Left lobe of liver (tissue), 2 donors: ENCODE data around the gene TMEM205. TPM values are rescaled to one million over a fixed set of nuclear protein-coding genes. Genes with fewer than 3 reads are reported as not detected.
A peak's percentile ranks its signal among the peaks of the same experiment; 100 is the strongest.

Experiments
- ATAC-seq: fragments of 200-7000 bp; cut with Tn5 transposase; one replicate; pipeline ENCODE4 v1.9.1; 2020; ENCODE audit warnings: mild to moderate bottlenecking, moderate library complexity
- DNase-seq: peaks from one replicate; pipeline ENCODE4 v3.0.0-alpha.2; 2020; ENCODE audit warnings: low spot score
- total RNA-seq: library from RNA; stranded (reverse); gene quantifications from one replicate; pipeline ENCODE4 v1.2.1, GENCODE V29; 2021
- donor health status: DM: no; HTN: no; CAD: no; lungs with moderate emphysema.
- donor health status: DM: no; HTN: yes; CAD: no.

Gene TMEM205
- total RNA-seq, 1 donor from 2014 or later = 154 TPM

- ATAC-seq = no peak
- DNase-seq = no peak
These were observed 41.1 kb downstream of the TMEM205 start for GRCh38 chr19:11304936-11305335.

- ATAC-seq (no peak), DNase-seq (no peak)
These were observed 45.3 kb downstream of the TMEM205 start for GRCh38 chr19:11300811-11301120.

DNA sequence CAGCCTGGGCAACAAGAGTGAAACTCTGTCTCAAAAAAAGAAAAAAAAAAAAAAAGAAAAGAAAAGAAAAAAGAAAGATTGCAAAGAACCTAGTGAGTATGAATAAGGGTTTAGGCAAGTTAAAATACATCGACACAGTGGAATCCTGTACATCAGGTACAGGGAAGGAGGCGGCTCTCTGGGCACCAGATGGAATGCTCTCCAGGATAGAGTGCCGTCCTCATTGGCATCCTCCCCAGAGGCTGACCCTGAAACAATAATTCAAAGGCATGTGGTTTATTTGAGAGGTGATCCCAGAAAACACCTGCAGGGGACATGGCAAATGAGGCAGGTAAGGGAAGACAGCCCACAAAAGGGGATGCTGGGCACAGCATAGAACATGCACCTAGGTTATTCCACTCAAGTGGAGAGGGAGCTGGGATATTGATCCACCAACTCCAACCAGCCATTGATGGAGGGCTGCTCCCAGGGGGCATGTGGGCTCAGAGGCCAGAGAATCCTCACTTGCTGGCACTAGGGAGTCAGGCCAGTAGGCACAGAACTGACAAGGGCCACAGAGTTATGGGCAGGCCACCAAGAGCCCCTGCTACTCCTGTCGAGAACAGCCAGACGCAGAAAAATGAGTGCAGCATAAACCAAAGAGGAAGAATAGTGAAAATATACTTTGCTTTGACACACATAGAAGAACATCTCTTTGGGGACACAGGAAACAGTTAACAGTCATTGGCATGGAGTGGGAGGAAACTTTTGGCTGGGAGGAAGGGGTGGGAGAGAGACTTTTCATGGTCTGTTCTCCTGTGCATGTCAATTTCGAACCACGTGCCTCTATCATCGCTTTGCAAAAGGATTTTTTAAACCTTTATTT is 45.9 kb downstream of the TMEM205 start:
- ATAC-seq (no peak), DNase-seq (no peak)

DNA sequence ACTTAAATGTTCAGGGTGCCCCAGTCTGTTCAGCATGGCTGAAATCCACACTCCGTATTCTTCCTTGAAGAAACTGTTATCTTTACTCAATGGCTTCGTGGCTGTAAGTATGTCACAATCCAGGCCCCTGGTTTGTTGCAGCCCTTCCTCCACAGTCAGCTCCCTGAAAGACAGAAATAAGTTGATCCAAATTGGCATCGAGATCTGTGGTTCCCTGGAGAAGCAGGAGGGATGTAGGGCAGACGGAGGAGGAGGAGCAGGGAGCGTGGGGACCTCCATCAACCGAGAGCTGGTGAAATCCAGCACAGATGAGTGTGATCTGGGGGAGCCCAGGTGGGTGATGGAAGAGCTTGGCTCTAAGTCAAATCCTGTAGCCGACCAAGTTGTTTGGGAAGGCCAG is 49.8 kb downstream of the TMEM205 start:
- DNase-seq (no peak), ATAC-seq (no peak)

DNA sequence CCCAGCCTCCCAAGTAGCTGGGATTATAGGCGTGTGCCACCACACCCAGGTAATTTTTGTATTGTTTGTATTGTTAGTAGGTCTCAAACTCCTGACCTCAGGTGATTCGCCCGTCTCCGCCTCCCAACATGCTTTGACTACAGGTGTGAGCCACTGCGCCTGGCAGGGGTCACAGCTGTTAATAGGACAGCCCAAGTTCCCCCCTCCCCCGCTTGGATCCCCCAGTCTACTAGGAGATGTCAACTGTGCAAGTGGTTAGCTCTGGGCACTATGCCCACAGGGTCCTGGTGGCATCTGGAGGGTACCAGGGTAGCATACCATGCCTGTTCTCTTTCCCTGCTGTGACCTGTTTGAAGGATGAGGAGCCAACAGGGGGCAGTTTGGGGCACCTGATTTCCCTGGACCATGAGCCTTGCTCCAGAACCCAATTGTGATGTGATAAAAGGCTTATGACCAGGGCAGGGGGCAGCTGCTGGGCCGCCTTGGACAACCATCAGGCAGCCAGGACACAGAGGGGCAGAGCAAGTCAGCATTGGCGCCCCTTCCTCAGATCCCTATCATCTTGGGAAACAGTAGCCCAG is 50.3 kb downstream of the TMEM205 start, which contains the start of gene TSPAN16:
Gene TSPAN16, plus strand, starts transcription at position 496 of the 581 bp plus-strand sequence. CDS start 138 bp downstream, outside the sequence.
- no peak for DNase-seq
- no peak for ATAC-seq

- no peak for ATAC-seq
- DNase-seq = no peak
These were observed 50.9 kb downstream of the TMEM205 start for GRCh38 chr19:11295180-11295579.

DNA sequence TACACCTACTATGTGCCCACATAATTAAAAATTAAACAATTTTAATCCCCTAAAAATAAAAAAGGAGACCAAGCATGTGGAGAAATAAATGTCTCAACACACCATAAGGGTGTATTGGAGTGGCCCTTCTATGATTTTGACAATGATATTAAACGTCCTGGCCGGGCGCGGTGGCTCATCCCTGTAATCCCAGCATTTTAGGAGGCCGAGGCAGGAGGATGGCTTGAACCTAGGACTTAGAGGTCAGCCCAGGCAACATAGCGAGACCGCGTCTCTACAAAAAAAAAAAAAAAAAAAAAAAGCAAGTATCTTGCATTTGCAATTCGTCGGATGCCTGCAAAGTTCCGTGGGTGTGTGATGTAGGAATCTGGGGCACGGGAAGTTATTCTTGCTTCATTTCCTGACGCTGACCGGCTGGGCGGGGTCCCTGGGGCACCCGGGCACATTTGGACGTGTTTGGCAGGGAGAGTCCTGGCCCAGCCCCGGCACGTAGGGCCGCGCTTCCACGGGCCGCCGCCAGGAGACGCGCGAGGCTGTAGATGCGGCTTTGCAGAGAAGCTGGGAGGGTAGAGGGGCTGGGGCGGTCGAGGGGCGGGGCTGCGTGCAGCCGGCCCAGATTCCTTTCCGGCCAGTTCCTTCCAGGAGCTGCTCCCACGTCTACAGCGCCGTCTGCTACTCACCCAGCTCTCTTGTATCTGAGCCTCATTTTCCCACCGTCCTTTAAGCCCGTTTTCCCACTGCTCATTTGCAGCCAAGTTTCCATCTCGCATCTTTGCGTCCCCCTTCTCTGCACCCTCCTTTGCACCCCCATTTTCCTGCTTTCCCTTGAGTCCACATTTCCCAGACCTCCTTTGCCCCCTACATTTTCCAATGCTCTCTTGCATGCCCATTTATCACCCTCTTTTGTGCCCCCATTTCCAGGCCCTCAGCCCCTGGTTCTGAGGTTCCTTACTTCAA is 52.4 kb downstream of the TMEM205 start:
- ATAC-seq (peak; percentile 100), DNase-seq (peak; percentile 94)

Other genes with a start within 250 kb of the TMEM205 start
- 0.81 TPM for gene SPC24, start 190.5 kb downstream of the TMEM205 start, total RNA-seq
- gene KANK2, start 148.7 kb downstream of the TMEM205 start, total RNA-seq = 61.1 TPM
- gene ANGPTL8, start 106.6 kb downstream of the TMEM205 start, total RNA-seq = 202 TPM
- 30.0 TPM for gene DOCK6, start 83.7 kb downstream of the TMEM205 start, total RNA-seq
- gene TSPAN16, start 50.1 kb downstream of the TMEM205 start, total RNA-seq = not detected
- gene RAB3D, start 6.6 kb downstream of the TMEM205 start, total RNA-seq = 3.3 TPM
- 25.6 TPM for gene CCDC159, start 251 bp upstream of the TMEM205 start, total RNA-seq
- 8.8 TPM for gene PLPPR2, start 9.2 kb upstream of the TMEM205 start, total RNA-seq
- 2.6 TPM for gene SWSAP1, start 28.4 kb upstream of the TMEM205 start, total RNA-seq
- 11.9 TPM for gene EPOR, start 38.0 kb upstream of the TMEM205 start, total RNA-seq
- gene RGL3, start 73.0 kb upstream of the TMEM205 start, total RNA-seq = 33.4 TPM
- 0.70 TPM for gene ODAD3, start 88.9 kb upstream of the TMEM205 start, total RNA-seq
- 218 TPM for gene PRKCSH, start 89.4 kb upstream of the TMEM205 start, total RNA-seq
- not detected for gene ELAVL3, start 134.8 kb upstream of the TMEM205 start, total RNA-seq
- 8.3 TPM for gene ZNF653, start 159.6 kb upstream of the TMEM205 start, total RNA-seq
- 45.6 TPM for gene ECSIT, start 182.9 kb upstream of the TMEM205 start, total RNA-seq
- 0.98 TPM for gene CNN1, start 192.6 kb upstream of the TMEM205 start, total RNA-seq
- 28.9 TPM for gene ELOF1, start 213.0 kb upstream of the TMEM205 start, total RNA-seq
- gene ACP5, start 231.4 kb upstream of the TMEM205 start, total RNA-seq = 17.9 TPM